22Rv1 (cell line): ENCODE data around the gene SPSB2.

Source experiments
- H3K27ac ChIP-seq: fragments of 450-650 bp; 2 replicates; pipeline ENCODE4 v1.5.1; 2017
- ZFX ChIP-seq: fragments of 450-650 bp; IDR thresholded peaks from 2 replicates; pipeline ENCODE4 v1.6.1; 2017; ENCODE audit warnings: antibody characterized with exemption, borderline replicate concordance
- TF ChIP-seq, protein P1 (sequence below): fragments of 450-650 bp; IDR thresholded peaks from 2 replicates; pipeline ENCODE4 v1.5.1; 2017; ENCODE audit warnings: mild to moderate bottlenecking

SPSB2 gene

GRCh38 chr12:6873094-6874014 lies at the start of gene SPSB2:
Gene SPSB2 (minus strand): TSS chr12:6873303. CDS start chr12:6872901, 402 bp downstream.
- TF ChIP-seq ZFX: no peak
- TF ChIP-seq, protein P1, sequence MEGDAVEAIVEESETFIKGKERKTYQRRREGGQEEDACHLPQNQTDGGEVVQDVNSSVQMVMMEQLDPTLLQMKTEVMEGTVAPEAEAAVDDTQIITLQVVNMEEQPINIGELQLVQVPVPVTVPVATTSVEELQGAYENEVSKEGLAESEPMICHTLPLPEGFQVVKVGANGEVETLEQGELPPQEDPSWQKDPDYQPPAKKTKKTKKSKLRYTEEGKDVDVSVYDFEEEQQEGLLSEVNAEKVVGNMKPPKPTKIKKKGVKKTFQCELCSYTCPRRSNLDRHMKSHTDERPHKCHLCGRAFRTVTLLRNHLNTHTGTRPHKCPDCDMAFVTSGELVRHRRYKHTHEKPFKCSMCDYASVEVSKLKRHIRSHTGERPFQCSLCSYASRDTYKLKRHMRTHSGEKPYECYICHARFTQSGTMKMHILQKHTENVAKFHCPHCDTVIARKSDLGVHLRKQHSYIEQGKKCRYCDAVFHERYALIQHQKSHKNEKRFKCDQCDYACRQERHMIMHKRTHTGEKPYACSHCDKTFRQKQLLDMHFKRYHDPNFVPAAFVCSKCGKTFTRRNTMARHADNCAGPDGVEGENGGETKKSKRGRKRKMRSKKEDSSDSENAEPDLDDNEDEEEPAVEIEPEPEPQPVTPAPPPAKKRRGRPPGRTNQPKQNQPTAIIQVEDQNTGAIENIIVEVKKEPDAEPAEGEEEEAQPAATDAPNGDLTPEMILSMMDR: no peak
- peak within 1 kb of the TSS; percentile 99 for H3K27ac ChIP-seq

DNA sequence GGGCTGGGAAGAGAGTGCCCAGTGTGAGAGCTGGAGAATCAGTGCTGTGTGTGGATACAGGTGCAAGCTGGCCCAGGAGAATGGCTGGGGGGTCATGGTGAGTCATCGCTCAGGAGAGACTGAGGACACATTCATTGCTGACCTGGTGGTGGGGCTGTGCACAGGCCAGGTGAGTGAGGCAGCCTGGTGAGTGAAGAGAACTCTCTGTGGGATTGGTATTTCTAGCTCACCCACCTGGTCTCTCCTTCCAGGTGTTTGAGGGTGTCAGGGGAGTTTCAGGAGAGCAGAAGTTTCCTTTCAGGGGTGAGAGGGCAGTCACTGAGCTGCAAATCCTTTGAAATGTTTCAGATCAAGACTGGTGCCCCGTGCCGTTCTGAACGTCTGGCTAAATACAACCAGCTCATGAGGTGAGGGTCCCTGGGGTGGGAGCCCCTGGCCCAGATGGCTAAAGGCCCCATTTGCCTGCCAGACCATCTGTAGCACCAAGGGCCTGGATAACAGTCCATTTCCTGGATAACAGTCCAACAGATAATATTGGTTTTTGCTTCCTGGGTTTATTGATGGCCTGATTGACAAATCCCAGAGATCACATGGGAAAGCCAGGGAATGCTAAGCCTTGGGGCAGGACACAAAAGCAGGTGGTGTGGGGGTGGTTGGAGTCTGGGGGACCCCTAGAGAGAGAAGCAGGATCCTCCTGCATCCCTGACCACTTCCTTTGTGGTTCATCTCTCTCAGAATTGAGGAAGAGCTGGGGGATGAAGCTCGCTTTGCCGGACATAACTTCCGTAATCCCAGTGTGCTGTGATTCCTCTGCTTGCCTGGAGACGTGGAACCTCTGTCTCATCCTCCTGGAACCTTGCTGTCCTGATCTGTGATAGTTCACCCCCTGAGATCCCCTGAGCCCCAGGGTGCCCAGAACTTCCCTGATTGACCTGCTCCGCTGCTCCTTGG lies 49.2 kb upstream of the SPSB2 start:
- no peak for TF ChIP-seq ZFX
- TF ChIP-seq, protein P1: no peak
- peak overlapping the region; percentile 100 for H3K27ac ChIP-seq

- no peak for TF ChIP-seq ZFX
- TF ChIP-seq, protein P1: no peak
- peak overlapping the region; percentile 100; the same call in 1 of the 2 replicates for H3K27ac ChIP-seq
Measured at GRCh38 chr12:6921539-6921938, 48.4 kb upstream of the SPSB2 start.

GRCh38 chr12:6919588-6919987 lies 46.5 kb upstream of the SPSB2 start:
- no peak overlapping the region for H3K27ac ChIP-seq
- TF ChIP-seq ZFX: no peak
- TF ChIP-seq, protein P1: no peak

DNA sequence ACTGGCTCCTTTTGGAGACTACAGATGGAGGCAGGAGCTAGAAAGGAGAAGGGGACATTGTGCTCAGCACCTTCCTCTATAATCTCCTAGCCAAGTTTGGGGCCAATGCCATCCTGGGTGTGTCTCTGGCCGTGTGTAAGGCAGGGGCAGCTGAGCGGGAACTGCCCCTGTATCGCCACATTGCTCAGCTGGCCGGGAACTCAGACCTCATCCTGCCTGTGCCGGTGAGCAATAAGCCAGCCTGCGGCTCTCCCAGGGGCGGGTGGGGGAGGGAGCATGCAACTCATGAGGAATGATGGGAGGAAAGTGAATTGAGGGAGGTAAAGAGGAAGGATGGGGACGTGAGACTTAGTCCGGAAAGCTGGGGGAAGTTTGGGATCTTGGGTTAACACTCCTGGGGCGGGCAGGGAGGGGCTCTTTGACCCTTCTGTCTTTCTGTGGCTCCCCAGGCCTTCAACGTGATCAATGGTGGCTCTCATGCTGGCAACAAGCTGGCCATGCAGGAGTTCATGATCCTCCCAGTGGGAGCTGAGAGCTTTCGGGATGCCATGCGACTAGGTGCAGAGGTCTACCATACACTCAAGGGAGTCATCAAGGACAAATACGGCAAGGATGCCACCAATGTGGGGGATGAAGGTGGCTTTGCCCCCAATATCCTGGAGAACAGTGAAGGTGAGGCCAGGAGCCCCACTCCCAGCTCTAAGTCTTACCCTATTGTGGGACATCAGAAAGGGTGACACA lies 44.6 kb upstream of the SPSB2 start:
- no peak overlapping the region for H3K27ac ChIP-seq
- TF ChIP-seq, protein P1: no peak
- TF ChIP-seq ZFX: no peak

DNA sequence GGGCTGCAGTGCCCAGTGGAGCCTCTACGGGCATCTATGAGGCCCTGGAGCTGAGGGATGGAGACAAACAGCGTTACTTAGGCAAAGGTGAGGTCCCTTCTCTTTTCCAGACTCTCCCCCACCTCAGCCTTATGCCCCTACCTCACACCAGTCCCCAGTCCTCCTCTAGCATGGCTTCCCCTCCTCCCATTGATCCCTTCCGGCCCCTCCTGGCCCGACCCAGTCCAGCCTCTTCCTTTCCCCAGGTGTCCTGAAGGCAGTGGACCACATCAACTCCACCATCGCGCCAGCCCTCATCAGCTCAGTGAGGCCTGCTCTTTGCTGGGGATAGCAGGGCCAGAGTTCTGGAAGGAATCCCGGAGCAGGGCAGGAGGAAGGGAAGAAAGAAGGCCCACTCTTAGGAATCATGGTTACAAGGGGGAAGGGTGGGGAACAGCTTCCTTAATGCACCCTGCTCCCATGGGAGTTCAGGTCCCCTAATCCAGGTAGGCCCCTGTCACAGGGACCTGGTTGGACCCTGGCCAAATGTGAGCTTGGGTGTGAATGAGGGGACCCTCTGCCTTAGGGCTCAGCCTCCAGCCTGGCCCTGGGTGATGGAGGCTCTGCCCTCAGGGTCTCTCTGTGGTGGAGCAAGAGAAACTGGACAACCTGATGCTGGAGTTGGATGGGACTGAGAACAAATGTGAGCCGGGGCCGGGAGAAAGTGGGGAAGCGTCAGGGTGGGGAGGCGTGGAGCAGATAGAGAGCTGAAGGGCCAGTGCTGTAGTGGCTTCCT lies 43.5 kb upstream of the SPSB2 start:
- TF ChIP-seq, protein P1: no peak
- TF ChIP-seq ZFX: no peak

More for the DNA sequence above, 43.5 kb upstream of the SPSB2 start:
- H3K27ac ChIP-seq: peak overlapping the region; percentile 82; the same call in 1 of the 2 replicates
